ENCODE results near the gene PLRG1.

Gene PLRG1

GRCh38 chr4:154573190-154573870, 23.1 kb upstream of the PLRG1 start:
- DNase-seq (ENCODE audit: low read depth), result no peak

GRCh38 chr4:154569584-154569983, 19.4 kb upstream of the PLRG1 start:
- DNase-seq (ENCODE audit: low read depth), result no peak

GRCh38 chr4:154569028-154569427, 18.8 kb upstream of the PLRG1 start:
- DNase-seq (ENCODE audit: low read depth), result no peak

GRCh38 chr4:154566639-154567204, 16.5 kb upstream of the PLRG1 start:
- DNase-seq (ENCODE audit: low read depth), result no peak

GRCh38 chr4:154565704-154566103, 15.5 kb upstream of the PLRG1 start:
- DNase-seq (ENCODE audit: low read depth), result no peak

- no peak for DNase-seq (ENCODE audit: low read depth)
These were observed 14.1 kb upstream of the PLRG1 start for GRCh38 chr4:154564311-154564710.

- DNase-seq (ENCODE audit: low read depth), result no peak
These were observed 12.6 kb upstream of the PLRG1 start, which contains the start of gene FGB for GRCh38 chr4:154562697-154563254. FGB (plus strand) TSS chr4:154563011; CDS start chr4:154563019, 8 bp downstream.

GRCh38 chr4:154560824-154561231, 10.6 kb upstream of the PLRG1 start:
- no peak for DNase-seq (ENCODE audit: low read depth)

GRCh38 chr4:154560419-154560801, 10.2 kb upstream of the PLRG1 start:
- no peak for DNase-seq (ENCODE audit: low read depth)

- peak; percentile 35 for DNase-seq (ENCODE audit: low read depth)
These were observed 9.6 kb upstream of the PLRG1 start for GRCh38 chr4:154559494-154560418.

- DNase-seq (ENCODE audit: low read depth), result no peak
These were observed 8.9 kb upstream of the PLRG1 start for GRCh38 chr4:154559141-154559493.

GRCh38 chr4:154551872-154552686, 1.9 kb upstream of the PLRG1 start:
- peak; percentile 77 for DNase-seq (ENCODE audit: low read depth)

- no peak for DNase-seq (ENCODE audit: low read depth)
These were observed 4.5 kb downstream of the PLRG1 start for GRCh38 chr4:154545689-154546088.

- DNase-seq (ENCODE audit: low read depth), result no peak
These were observed 7.8 kb downstream of the PLRG1 start for GRCh38 chr4:154542271-154542879.

- no peak for DNase-seq (ENCODE audit: low read depth)
These were observed 15.9 kb downstream of the PLRG1 start for GRCh38 chr4:154534296-154534695.

- no peak for DNase-seq (ENCODE audit: low read depth)
These were observed 20.3 kb downstream of the PLRG1 start for GRCh38 chr4:154529728-154530519.

GRCh38 chr4:154528869-154529268, 21.3 kb downstream of the PLRG1 start:
- no peak for DNase-seq (ENCODE audit: low read depth)

- no peak for DNase-seq (ENCODE audit: low read depth)
These were observed 22.9 kb downstream of the PLRG1 start for GRCh38 chr4:154527308-154527707.

- no peak for DNase-seq (ENCODE audit: low read depth)
These were observed 24.0 kb downstream of the PLRG1 start for GRCh38 chr4:154526151-154526550.

- DNase-seq (ENCODE audit: low read depth), result no peak
These were observed 28.6 kb downstream of the PLRG1 start for GRCh38 chr4:154521607-154522006.
